ENCODE results near the gene GHRHR. TPM values are rescaled to one million over a fixed set of nuclear protein-coding genes. Genes with fewer than 3 reads are reported as not detected.

The GHRHR gene
- total RNA-seq, 2 donors from 2014 or later, result 4.4 TPM; not detected in 1

- Histone ChIP-seq H3K4me1 (replicated peaks) (no peaks in the 10 kb centered on the region), H3K9me3 (no peaks in the 10 kb centered on the region), H3K36me3 (no peaks in the 10 kb centered on the region), H3K27me3 (replicated peaks; ENCODE audit: insufficient read depth) (no peaks in the 10 kb centered on the region), H3K4me3 (no peak overlapping the region), H3K27ac (no peak overlapping the region)
- no peak for DNase-seq (ENCODE audit: low spot score)
- WGBS, result 90% methylated on average over 5 of the region's 5 CpGs
- TF ChIP-seq POLR2A (IDR thresholded peaks at IDR 0.05) (no peak), CTCF (IDR thresholded peaks at IDR 0.05) (no peak), POLR2AphosphoS5 (IDR thresholded peaks at IDR 0.05) (no peak)
- intact Hi-C loops (cut with DNase I), result no loop called here
Measured at GRCh38 chr7:30934225-30934624, 29.5 kb upstream of the GHRHR start.

- intact Hi-C loops (cut with DNase I), result no loop called here
- DNase-seq (ENCODE audit: low spot score), result no peak
- Histone ChIP-seq H3K4me1 (replicated peaks) (no peaks in the 10 kb centered on the region), H3K27me3 (replicated peaks; ENCODE audit: insufficient read depth) (no peaks in the 10 kb centered on the region), H3K27ac (no peak overlapping the region), H3K4me3 (no peak overlapping the region), H3K36me3 (no peaks in the 10 kb centered on the region), H3K9me3 (no peaks in the 10 kb centered on the region)
- 88% methylated on average over 6 of the region's 6 CpGs for WGBS
- no peak for TF ChIP-seq POLR2A (IDR thresholded peaks at IDR 0.05)
- no peak for TF ChIP-seq POLR2AphosphoS5 (IDR thresholded peaks at IDR 0.05)
- TF ChIP-seq CTCF (IDR thresholded peaks at IDR 0.05), result no peak
Measured at GRCh38 chr7:30934732-30935568, 28.8 kb upstream of the GHRHR start.

- no peak for DNase-seq (ENCODE audit: low spot score)
- H3K27me3 ChIP-seq (replicated peaks; ENCODE audit: insufficient read depth), result no peaks in the 10 kb centered on the region
- WGBS, result 86% methylated on average over 3 of the region's 3 CpGs
Measured at GRCh38 chr7:30935569-30935877, 28.2 kb upstream of the GHRHR start.

GRCh38 chr7:30936650-30937245 is 27.0 kb upstream of the GHRHR start:
- TF ChIP-seq CTCF (IDR thresholded peaks at IDR 0.05) (no peak), POLR2AphosphoS5 (IDR thresholded peaks at IDR 0.05) (no peak), POLR2A (IDR thresholded peaks at IDR 0.05) (no peak)
- Histone ChIP-seq H3K4me1 (replicated peaks) (no peaks in the 10 kb centered on the region), H3K9me3 (no peaks in the 10 kb centered on the region), H3K27me3 (replicated peaks; ENCODE audit: insufficient read depth) (no peaks in the 10 kb centered on the region), H3K4me3 (no peak overlapping the region), H3K27ac (no peak overlapping the region), H3K36me3 (no peaks in the 10 kb centered on the region)
- intact Hi-C loops (cut with DNase I), result no loop called here
- no peak for DNase-seq (ENCODE audit: low spot score)

More at GRCh38 chr7:30935569-30935877, 28.2 kb upstream of the GHRHR start:
- H3K4me3 ChIP-seq, result no peak overlapping the region
- intact Hi-C loops (cut with DNase I), result no loop called here
- H3K36me3 ChIP-seq, result no peaks in the 10 kb centered on the region
- H3K4me1 ChIP-seq (replicated peaks), result no peaks in the 10 kb centered on the region
- no peak overlapping the region for H3K27ac ChIP-seq
- no peaks in the 10 kb centered on the region for H3K9me3 ChIP-seq
- no peak for TF ChIP-seq POLR2AphosphoS5 (IDR thresholded peaks at IDR 0.05)
- TF ChIP-seq POLR2A (IDR thresholded peaks at IDR 0.05), result no peak
- TF ChIP-seq CTCF (IDR thresholded peaks at IDR 0.05), result no peak

- Histone ChIP-seq H3K4me1 (replicated peaks) (no peaks in the 10 kb centered on the region), H3K9me3 (no peaks in the 10 kb centered on the region), H3K27me3 (replicated peaks; ENCODE audit: insufficient read depth) (no peaks in the 10 kb centered on the region), H3K27ac (no peak overlapping the region), H3K4me3 (no peak overlapping the region), H3K36me3 (no peaks in the 10 kb centered on the region)
- 17% methylated on average over 3 of the region's 3 CpGs for WGBS
- TF ChIP-seq POLR2AphosphoS5 (IDR thresholded peaks at IDR 0.05) (no peak), CTCF (IDR thresholded peaks at IDR 0.05) (no peak), POLR2A (IDR thresholded peaks at IDR 0.05) (no peak)
- intact Hi-C loops (cut with DNase I), result no loop called here
- no peak for DNase-seq (ENCODE audit: low spot score)
Measured at GRCh38 chr7:30937416-30937815, 26.3 kb upstream of the GHRHR start.
